Neural progenitor cell (in vitro differentiated cells): ENCODE results near the gene SERGEF. TPM values are rescaled to one million over a fixed set of nuclear protein-coding genes. Genes with fewer than 3 reads are reported as not detected.
A peak's percentile ranks its signal among the peaks of the same experiment; 100 is the strongest.

Source experiments
- DNase-seq: peaks from one replicate; pipeline ENCODE4 v3.0.0-alpha.2; 2016; ENCODE audit warnings: low spot score
- H2AFZ ChIP-seq: fragments of 200-600 bp; sonication (generic); replicated peaks from 2 replicates; pipeline ENCODE4 v1.6.1; 2016; ENCODE audit warnings: antibody characterized with exemption
- H3F3A ChIP-seq: fragments of 200-600 bp; sonication (generic); 2 replicates; pipeline ENCODE4 v1.6.1; 2016; ENCODE audit warnings: antibody characterized with exemption, low read depth
- H3K27ac ChIP-seq: fragments of 200-600 bp; sonication (generic); 2 replicates; pipeline ENCODE4 v1.5.1; 2016; ENCODE audit warnings: mild to moderate bottlenecking
- H3K27me3 ChIP-seq: fragments of 200-600 bp; sonication (generic); 2 replicates; pipeline ENCODE4 v1.6.1; 2016; ENCODE audit warnings: mild to moderate bottlenecking, moderate library complexity
- H3K36me3 ChIP-seq: fragments of 200-600 bp; sonication (generic); 2 replicates; pipeline ENCODE4 v1.5.1; 2016
- H3K4me1 ChIP-seq: fragments of 200-600 bp; sonication (generic); 2 replicates; pipeline ENCODE4 v1.6.1; 2016; ENCODE audit warnings: mixed run types
- H3K4me2 ChIP-seq: fragments of 200-600 bp; sonication (generic); 2 replicates; pipeline ENCODE4 v1.6.1; 2016
- H3K4me3 ChIP-seq: fragments of 200-600 bp; sonication (generic); 2 replicates; pipeline ENCODE4 v1.5.1; 2016
- H3K79me2 ChIP-seq: fragments of 200-600 bp; sonication (generic); 2 replicates; pipeline ENCODE4 v1.6.1; 2016; ENCODE audit warnings: low read depth
- H3K9ac ChIP-seq: fragments of 200-600 bp; sonication (generic); 2 replicates; pipeline ENCODE4 v1.6.1; 2016
- H3K9me3 ChIP-seq: fragments of 200-600 bp; sonication (generic); 2 replicates; pipeline ENCODE4 v1.5.1; 2016; ENCODE audit warnings: low read depth
- H4K20me1 ChIP-seq: fragments of 200-600 bp; sonication (generic); 2 replicates; pipeline ENCODE4 v1.6.1; 2016; ENCODE audit warnings: low read depth
- H3K27ac Mint-ChIP-seq: 3 replicates; pipeline ENCODE4 v1.8.0; 2021; ENCODE audit warnings: mixed read lengths
- H3K27me3 Mint-ChIP-seq: 2 replicates; pipeline ENCODE4 v1.8.0; 2022; ENCODE audit warnings: low read depth, mild to moderate bottlenecking, inconsistent platforms, moderate library complexity, mixed read lengths; ENCODE audit not compliant: insufficient read depth
- H3K36me3 Mint-ChIP-seq: 3 replicates; pipeline ENCODE4 v1.8.0; 2021; ENCODE audit warnings: mixed read lengths
- H3K4me1 Mint-ChIP-seq: 3 replicates; pipeline ENCODE4 v1.8.0; 2021; ENCODE audit warnings: mixed read lengths
- H3K4me3 Mint-ChIP-seq: 3 replicates; pipeline ENCODE4 v1.8.0; 2021; ENCODE audit warnings: mild to moderate bottlenecking, moderate library complexity, mixed read lengths
- H3K9me3 Mint-ChIP-seq: 3 replicates; pipeline ENCODE4 v1.8.0; 2020; ENCODE audit warnings: mixed read lengths
- EZH2 ChIP-seq: fragments of 200-600 bp; sonication (generic); IDR thresholded peaks from 2 replicates; pipeline ENCODE4 v1.6.1; 2017; ENCODE audit warnings: antibody characterized with exemption, mild to moderate bottlenecking, moderate library complexity
- EZH2phosphoT487 ChIP-seq: fragments of 200-600 bp; sonication (generic); IDR thresholded peaks from 2 replicates; pipeline ENCODE4 v1.6.1; 2017; ENCODE audit warnings: antibody characterized with exemption
- total RNA-seq: library from RNA; depleted of rRNA; stranded (reverse); fragments of >200 nt; gene quantifications from 2 replicates; pipeline ENCODE4 v1.2.3, GENCODE V29; 2015; ENCODE audit warnings: low replicate concordance
- TF ChIP-seq, protein P1 (sequence below): fragments of 200-600 bp; sonication (generic); IDR thresholded peaks from 2 replicates; pipeline ENCODE4 v1.5.1; 2017; ENCODE audit warnings: antibody characterized with exemption, mild to moderate bottlenecking

SERGEF gene
- total RNA-seq, 1 donor from 2014 or later = 35.1 TPM

DNA sequence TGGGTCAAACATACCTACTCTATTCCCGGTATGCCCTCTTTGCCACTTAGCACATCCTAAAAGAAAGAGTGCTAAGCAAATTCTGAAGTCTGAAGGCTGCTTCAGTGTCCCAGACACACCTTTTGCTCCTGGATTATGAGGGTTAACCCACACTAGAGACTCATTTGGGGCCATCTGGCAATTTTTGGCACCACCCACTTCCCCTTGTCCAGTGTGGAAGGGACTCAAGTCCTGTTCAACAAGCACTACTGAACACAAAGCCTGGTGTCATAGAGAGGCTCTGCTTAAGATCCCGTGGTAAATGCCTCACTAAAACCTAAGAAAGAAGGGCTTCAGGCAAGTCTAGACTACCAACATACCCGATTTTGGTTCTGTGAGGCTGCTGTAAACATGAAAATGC lies 85.8 kb downstream of the SERGEF start:
- Histone ChIP-seq H3K9ac (no peak overlapping the region), H3K4me1 (peaks cover 3% of the 10 kb centered on the region), H3K9me3 (no peaks in the 10 kb centered on the region), H4K20me1 (peaks cover 1% of the 10 kb centered on the region), H3F3A (no peaks in the 10 kb centered on the region), H2AFZ (no peak overlapping the region), H3K27ac (no peak overlapping the region), H3K27me3 (no peaks in the 10 kb centered on the region), H3K79me2 (no peaks in the 10 kb centered on the region), H3K36me3 (no peaks in the 10 kb centered on the region), H3K4me3 (no peak overlapping the region), H3K4me2 (no peak overlapping the region)
- H3K27ac Mint-ChIP-seq = no peak overlapping the region
- H3K9me3 Mint-ChIP-seq = no peaks in the 10 kb centered on the region
- no peak for DNase-seq
- peaks cover 8% of the 10 kb centered on the region for H3K4me1 Mint-ChIP-seq
- H3K4me3 Mint-ChIP-seq = no peak overlapping the region
- no peak for TF ChIP-seq EZH2
- TF ChIP-seq, protein P1, sequence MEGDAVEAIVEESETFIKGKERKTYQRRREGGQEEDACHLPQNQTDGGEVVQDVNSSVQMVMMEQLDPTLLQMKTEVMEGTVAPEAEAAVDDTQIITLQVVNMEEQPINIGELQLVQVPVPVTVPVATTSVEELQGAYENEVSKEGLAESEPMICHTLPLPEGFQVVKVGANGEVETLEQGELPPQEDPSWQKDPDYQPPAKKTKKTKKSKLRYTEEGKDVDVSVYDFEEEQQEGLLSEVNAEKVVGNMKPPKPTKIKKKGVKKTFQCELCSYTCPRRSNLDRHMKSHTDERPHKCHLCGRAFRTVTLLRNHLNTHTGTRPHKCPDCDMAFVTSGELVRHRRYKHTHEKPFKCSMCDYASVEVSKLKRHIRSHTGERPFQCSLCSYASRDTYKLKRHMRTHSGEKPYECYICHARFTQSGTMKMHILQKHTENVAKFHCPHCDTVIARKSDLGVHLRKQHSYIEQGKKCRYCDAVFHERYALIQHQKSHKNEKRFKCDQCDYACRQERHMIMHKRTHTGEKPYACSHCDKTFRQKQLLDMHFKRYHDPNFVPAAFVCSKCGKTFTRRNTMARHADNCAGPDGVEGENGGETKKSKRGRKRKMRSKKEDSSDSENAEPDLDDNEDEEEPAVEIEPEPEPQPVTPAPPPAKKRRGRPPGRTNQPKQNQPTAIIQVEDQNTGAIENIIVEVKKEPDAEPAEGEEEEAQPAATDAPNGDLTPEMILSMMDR = no peak
- TF ChIP-seq EZH2phosphoT487 = no peak
- H3K27me3 Mint-ChIP-seq = no peaks in the 10 kb centered on the region
- no peaks in the 10 kb centered on the region for H3K36me3 Mint-ChIP-seq

DNA sequence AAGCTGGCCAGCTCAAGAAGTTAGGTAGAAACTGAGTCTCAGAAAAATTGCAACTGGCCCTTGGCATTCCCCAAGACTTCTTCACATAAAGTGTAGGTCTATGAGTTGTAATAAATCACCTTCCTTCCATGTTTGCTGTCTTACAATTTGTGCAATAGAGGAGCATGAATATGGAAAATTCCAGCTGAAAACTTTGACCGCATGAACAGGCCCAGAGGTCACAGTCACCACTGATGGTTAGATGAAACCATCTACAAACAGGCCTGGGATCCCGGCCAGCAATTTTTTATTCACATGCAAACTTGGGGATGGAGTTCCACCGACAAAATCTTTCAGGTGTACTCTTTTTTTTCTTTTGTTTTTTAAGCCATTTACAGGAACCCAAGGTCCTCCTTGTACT lies 88.1 kb downstream of the SERGEF start:
- Histone ChIP-seq H3K9ac (no peak overlapping the region), H3K27ac (no peak overlapping the region), H3K9me3 (no peaks in the 10 kb centered on the region), H3K4me1 (peaks cover 15% of the 10 kb centered on the region), H3K27me3 (no peaks in the 10 kb centered on the region), H2AFZ (no peak overlapping the region), H3K36me3 (no peaks in the 10 kb centered on the region), H3K4me3 (no peak overlapping the region), H3K4me2 (no peak overlapping the region), H3K79me2 (no peaks in the 10 kb centered on the region), H4K20me1 (peaks cover 11% of the 10 kb centered on the region), H3F3A (no peaks in the 10 kb centered on the region)
- Mint-ChIP-seq H3K36me3 (peaks cover 1% of the 10 kb centered on the region), H3K27ac (no peak overlapping the region), H3K4me1 (peaks cover 15% of the 10 kb centered on the region), H3K4me3 (no peak overlapping the region), H3K9me3 (no peaks in the 10 kb centered on the region), H3K27me3 (no peaks in the 10 kb centered on the region)
- TF ChIP-seq EZH2 (no peak), EZH2phosphoT487 (no peak)
- TF ChIP-seq, protein P1 = no peak
- DNase-seq = no peak

DNA sequence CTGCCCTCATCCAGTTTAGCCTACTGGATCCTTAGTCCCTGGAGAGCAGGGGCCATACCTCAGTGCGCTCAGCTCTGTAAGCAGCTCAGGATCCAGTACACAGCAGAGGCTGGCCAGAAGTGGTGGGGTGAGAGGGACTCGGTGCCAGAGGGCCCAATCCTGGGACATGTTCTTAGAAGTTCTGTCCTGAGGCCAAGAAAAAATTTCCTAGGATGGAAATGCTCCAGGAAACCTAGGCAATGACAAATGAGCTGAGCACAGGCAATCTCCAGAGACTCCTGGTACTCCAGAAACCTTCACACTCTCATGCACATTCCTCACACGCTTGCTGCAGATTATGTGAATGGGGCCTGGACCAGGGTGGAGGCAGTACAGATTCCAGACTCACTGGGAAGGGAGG lies 89.6 kb downstream of the SERGEF start:
- no peak overlapping the region for H3K27ac Mint-ChIP-seq
- Histone ChIP-seq H3K9me3 (no peaks in the 10 kb centered on the region), H3K4me2 (no peak overlapping the region), H3K79me2 (no peaks in the 10 kb centered on the region), H4K20me1 (peaks cover 11% of the 10 kb centered on the region), H3K27me3 (no peaks in the 10 kb centered on the region), H2AFZ (no peak overlapping the region), H3K9ac (no peak overlapping the region), H3K27ac (no peak overlapping the region), H3K4me1 (peaks cover 15% of the 10 kb centered on the region), H3F3A (no peaks in the 10 kb centered on the region), H3K36me3 (no peaks in the 10 kb centered on the region), H3K4me3 (no peak overlapping the region)
- no peaks in the 10 kb centered on the region for H3K27me3 Mint-ChIP-seq
- H3K4me1 Mint-ChIP-seq = peaks cover 11% of the 10 kb centered on the region
- TF ChIP-seq, protein P1 = no peak
- no peak for TF ChIP-seq EZH2phosphoT487
- TF ChIP-seq EZH2 = no peak
- H3K9me3 Mint-ChIP-seq = no peaks in the 10 kb centered on the region
- H3K36me3 Mint-ChIP-seq = peaks cover 1% of the 10 kb centered on the region
- DNase-seq = no peak
- no peak overlapping the region for H3K4me3 Mint-ChIP-seq

DNA sequence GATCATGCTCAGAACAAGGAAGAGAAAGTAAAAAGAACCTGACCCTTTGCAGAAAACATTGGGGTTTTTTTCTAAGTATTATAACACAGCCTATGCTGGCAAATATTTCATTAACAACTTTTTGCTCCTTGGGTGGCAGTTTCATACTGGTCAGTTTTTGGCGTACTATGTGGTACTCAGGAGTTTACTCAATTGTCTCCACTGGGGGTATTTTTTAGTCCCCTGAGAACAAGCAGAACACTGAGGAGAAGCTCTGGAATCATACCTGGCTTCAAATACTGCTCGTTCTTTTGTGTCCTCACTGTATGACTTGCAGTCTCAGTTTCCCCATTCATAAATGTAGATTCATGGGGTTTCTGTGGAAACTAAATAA lies 90.4 kb downstream of the SERGEF start:
- Histone ChIP-seq H3K9ac (no peak overlapping the region), H3F3A (no peaks in the 10 kb centered on the region), H3K27ac (no peak overlapping the region), H3K4me3 (no peak overlapping the region), H3K4me1 (peaks cover 15% of the 10 kb centered on the region), H3K4me2 (peak overlapping the region; percentile 43), H3K36me3 (no peaks in the 10 kb centered on the region), H2AFZ (no peak overlapping the region), H4K20me1 (peaks cover 11% of the 10 kb centered on the region), H3K79me2 (no peaks in the 10 kb centered on the region), H3K27me3 (no peaks in the 10 kb centered on the region), H3K9me3 (no peaks in the 10 kb centered on the region)
- peaks cover 8% of the 10 kb centered on the region for H3K4me1 Mint-ChIP-seq
- DNase-seq = no peak
- H3K36me3 Mint-ChIP-seq = peaks cover 1% of the 10 kb centered on the region
- H3K27me3 Mint-ChIP-seq = no peaks in the 10 kb centered on the region
- no peaks in the 10 kb centered on the region for H3K9me3 Mint-ChIP-seq
- no peak for TF ChIP-seq EZH2phosphoT487
- no peak for TF ChIP-seq EZH2
- TF ChIP-seq, protein P1 = no peak
- no peak overlapping the region for H3K4me3 Mint-ChIP-seq
- H3K27ac Mint-ChIP-seq = no peak overlapping the region
